HG02642 (cell line): ENCODE results near the gene TICAM1.
"Not testable (repeated sequence)": the region's sequence is repeated elsewhere in the genome, so short reads cannot be mapped to it uniquely, and the experiment has no call there.

ENCODE experiments used
- ATAC-seq: cut with Tn5 transposase; IDR thresholded peaks from one replicate; pipeline ENCODE4 v1.9.1; 2021; ENCODE audit warnings: mild to moderate bottlenecking; ENCODE audit not compliant: unreplicated experiment, poor library complexity

Gene TICAM1

GRCh38 chr19:4845975-4846374, 14.5 kb upstream of the TICAM1 start:
- not testable (repeated sequence) for ATAC-seq

DNA sequence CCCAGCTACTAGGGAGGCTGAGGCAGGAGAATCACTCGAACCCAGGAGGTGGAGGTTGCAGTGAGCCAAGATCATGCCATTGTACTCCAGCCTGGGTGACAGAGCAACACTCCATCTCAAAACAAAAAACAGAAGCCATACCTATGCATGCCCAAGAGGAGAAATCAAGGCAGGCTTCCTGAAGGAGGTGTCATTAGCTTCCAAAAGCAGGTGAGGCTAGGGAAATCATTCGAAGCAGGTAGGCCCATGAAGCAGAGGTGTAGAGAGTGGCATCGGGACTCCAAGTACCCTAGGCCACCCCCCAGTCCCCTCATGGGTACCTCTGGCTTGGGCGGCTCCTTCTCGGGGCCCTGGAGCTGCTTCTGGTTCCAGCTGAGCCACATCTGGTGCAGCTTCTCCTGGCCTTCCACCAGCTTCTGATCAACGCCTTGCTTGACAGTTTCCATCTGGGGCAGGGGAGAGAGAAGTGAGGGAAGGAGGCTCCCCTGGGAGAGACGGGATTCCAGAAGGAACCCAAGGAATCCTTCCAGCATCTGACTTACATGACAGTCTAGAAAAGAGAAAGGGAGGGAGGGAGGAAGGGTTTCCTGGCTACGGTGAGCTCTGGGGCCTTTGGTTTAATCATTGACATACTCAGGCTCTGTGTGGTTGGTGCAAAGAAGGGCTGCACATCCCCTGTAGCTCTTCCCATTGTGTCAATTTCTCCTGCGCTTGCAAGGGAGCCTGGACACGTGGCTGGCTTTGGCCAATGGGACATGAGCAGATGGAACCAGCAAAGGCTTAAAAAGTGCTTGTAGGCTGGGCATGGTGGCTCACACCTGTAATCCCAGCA, 13.1 kb upstream of the TICAM1 start:
- ATAC-seq, result no peak

GRCh38 chr19:4843647-4843965, 12.1 kb upstream of the TICAM1 start:
- no peak for ATAC-seq

GRCh38 chr19:4839192-4839591, 7.7 kb upstream of the TICAM1 start:
- no peak for ATAC-seq

DNA sequence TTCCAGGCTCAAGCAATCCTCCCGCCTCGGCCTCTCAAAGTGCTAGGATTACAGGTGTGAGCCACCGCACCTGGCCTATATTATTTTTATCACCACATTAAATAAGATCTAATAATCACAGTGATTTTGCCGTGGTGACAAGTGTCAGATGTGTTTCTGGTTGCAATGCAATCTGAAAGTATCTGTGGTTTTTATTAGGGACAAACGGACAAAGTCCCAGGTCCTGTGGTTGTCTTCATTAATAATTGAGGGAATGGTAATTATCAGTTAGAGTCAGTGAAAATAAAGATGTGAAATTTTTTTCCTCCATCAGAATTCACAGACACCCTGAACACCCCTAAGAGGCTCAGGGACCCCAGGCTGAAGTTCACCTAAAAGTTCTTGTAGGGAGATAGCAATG, 1.3 kb upstream of the TICAM1 start:
- ATAC-seq, result no peak

DNA sequence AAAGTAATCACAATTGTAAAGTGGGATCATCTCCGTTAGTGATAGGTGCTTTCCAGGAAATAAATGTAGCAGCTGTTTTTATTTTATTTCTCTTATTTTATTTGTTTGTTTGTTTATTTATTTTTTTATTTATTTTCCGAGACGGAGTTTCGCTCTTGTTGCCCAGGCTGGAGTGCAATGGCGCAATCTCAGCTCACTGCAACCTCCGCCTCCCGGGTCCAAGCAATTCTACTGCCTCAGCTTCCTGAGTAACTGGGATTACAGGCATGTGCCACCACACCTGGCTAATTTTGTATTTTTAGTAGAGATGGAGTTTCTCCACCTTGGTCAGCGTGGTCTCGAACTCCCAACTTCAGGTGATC, 448 bp upstream of the TICAM1 start:
- not testable (repeated sequence) for ATAC-seq

GRCh38 chr19:4830768-4831265, 695 bp downstream of the TICAM1 start:
- no peak for ATAC-seq

- ATAC-seq, result no peak
Observed at GRCh38 chr19:4830332-4830731, 1.2 kb downstream of the TICAM1 start.

DNA sequence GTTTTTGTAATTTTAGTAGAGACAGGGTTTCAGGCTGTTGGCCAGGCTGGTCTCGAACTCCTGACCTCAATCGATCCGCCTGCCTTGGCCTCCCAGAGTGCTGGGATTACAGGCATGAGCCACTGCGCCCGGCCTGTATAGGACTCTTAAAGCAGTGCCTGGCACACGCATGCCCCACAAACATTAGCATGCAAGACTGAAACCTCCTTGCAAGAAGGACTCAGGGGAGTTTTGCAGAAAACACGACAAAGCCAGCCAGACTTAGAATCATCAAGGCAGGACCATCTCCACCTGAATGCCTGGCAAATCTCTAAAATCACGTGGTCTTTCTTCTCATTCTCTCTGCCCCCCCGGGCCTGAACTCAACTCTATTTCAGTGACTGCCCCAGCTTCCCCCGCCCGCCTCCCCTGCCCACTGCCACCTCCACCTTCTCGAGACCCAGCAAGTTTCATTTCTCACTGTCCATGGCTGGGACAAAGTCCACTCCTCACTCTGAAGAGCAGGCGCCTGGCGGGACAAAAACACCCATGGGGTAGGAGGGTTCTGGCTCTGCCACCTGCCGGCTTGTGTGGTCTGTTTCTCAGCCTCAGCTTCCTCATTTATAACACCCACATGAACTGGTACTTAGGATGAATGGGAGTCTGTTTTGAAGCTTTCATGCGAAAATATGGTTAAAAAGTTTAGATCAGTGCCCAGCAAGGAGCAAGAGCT, 2.4 kb downstream of the TICAM1 start:
- ATAC-seq, result no peak

DNA sequence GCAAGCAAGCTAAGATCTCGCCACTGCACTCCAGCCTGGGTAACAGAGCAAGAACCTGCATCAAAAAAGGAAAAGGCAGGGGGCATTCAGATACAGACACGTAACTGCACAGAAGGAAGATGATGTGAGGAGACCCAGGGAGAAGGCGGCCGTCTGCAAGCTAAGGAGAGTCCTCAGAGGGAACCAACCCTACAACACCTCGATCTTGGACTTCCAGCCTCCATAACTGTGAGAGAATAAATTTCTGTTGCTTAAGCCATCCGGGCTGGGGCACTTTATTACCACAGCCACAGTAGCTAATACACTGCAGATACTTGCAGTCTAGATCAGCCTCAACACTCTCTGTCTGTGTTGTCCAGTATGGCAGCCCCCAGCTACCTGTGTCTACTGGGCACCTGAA, 7.9 kb downstream of the TICAM1 start:
- ATAC-seq, result no peak

- not testable (repeated sequence) for ATAC-seq
Observed at GRCh38 chr19:4822354-4822753, 9.2 kb downstream of the TICAM1 start.

DNA sequence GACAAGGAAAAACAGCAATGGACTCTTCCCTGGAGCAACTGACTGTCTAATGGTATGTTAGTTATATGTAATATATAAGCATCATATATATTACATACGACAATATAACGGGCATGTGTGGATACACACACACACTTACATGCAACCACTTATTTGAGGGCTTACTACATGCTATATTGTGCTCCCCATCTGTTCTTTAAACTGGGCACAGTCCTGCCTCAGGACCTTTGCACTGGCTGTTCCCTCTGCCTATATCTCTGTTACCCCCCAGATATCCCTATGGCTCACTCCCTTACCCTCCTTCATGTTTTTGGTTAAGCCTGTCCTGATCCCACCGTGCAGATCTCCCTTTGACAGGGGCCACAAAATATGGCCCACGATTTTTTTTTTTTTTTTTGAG, 10.2 kb downstream of the TICAM1 start:
- no peak for ATAC-seq

GRCh38 chr19:4817467-4818277, 13.8 kb downstream of the TICAM1 start:
- no peak for ATAC-seq

GRCh38 chr19:4816950-4817278, 14.6 kb downstream of the TICAM1 start:
- ATAC-seq, result no peak

- no peak for ATAC-seq
Observed at GRCh38 chr19:4816202-4816949, 15.1 kb downstream of the TICAM1 start.

DNA sequence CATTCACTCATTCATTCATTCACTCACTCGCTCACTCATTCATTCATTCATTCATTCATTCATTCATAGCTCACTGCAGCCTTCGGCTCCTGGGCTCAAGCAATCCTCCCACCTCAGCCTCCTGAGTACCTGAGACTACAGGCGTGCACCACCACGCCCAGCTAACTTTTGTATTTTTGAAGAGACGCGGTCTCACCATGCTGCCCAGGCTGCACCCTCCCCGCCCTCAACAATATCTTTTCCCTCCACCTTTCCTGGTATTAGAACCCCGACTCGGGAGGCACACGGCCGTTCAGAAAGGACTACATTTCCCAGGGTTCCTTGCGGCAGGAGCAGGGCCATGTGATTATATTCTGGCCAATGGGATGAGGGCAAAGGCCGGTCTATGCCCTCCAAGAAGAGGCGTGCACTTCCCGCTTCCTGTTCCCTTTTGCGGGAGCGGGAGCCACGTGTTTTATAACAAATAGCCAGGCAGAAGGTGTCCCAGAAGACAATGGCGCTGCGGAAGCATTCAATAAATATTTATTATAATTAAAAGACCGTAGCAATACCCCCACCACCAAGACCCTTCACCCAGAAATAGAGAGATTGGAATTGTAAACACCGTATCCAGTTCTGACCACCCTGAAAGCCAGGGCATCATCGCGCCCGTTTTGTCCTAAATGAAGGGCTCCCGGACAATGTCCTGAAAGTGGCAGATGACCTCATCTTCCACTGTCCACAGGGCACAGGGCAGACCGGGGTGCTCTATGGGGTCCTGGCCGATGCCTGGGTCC, 15.9 kb downstream of the TICAM1 start:
- ATAC-seq, result no peak

- no peak for ATAC-seq
Observed at GRCh38 chr19:4814625-4815425, 16.7 kb downstream of the TICAM1 start.

GRCh38 chr19:4811328-4812131, 20.0 kb downstream of the TICAM1 start:
- peak; percentile 46 for ATAC-seq
